GM23338 (cell line): ENCODE data around the gene RAB1B. TPM values are rescaled to one million over a fixed set of nuclear protein-coding genes. Genes with fewer than 3 reads are reported as not detected.

Experiments used
- ETS1 ChIP-seq: IDR thresholded peaks from 2 replicates; pipeline ENCODE4 v1.6.1; 2016; ENCODE audit warnings: antibody characterized with exemption
- EZH2phosphoT487 ChIP-seq: fragments of 200-600 bp; sonication (generic); IDR thresholded peaks from one replicate; pipeline ENCODE4 v1.8.1; 2018; ENCODE audit warnings: antibody characterized with exemption; ENCODE audit not compliant: unreplicated experiment
- REST ChIP-seq: IDR thresholded peaks from one replicate; pipeline ENCODE4 v1.6.1; 2018; ENCODE audit warnings: antibody characterized with exemption; ENCODE audit not compliant: unreplicated experiment
- ZNF331 ChIP-seq: fragments of 250-450 bp; sonication (Bioruptor Pico); IDR thresholded peaks from 2 replicates; pipeline ENCODE4 v1.5.0; 2020; ENCODE audit warnings: low read depth, mild to moderate bottlenecking, moderate library complexity
- ZNF462 ChIP-seq: fragments of 250-450 bp; sonication (Bioruptor Pico); IDR thresholded peaks from 2 replicates; pipeline ENCODE4 v1.5.0; 2020; ENCODE audit warnings: mild to moderate bottlenecking, moderate library complexity
- polyA plus RNA-seq: library from polyadenylated mRNA; unstranded; fragments of >200 nt; fragmentation: Nextera tagmentation; extraction: Ambion mirVana; gene quantifications from 2 replicates; pipeline ENCODE4 v1.2.1, GENCODE V29; 2016
- total RNA-seq: library from RNA; depleted of rRNA; stranded (reverse); fragments of >200 nt; shearing (Covaris generic); gene quantifications from 2 replicates; pipeline ENCODE4 v1.2.3, GENCODE V29; 2014

RAB1B gene
- total and polyA plus RNA-seq, 2 experiments from 2014 or later, result 30.5 to 92.7 TPM

GRCh38 chr11:66225066-66225465 is 43.4 kb upstream of the RAB1B start (continued):
- TF ChIP-seq ZNF462 (no peak), EZH2phosphoT487 (no peak), REST (no peak), ETS1 (no peak), ZNF331 (CRISPR knock-in tag) (no peak)
